GM21367 (cell line): ENCODE results near the gene WDPCP.
"Not testable (repeated sequence)": the region's sequence is repeated elsewhere in the genome, so short reads cannot be mapped to it uniquely, and the experiment has no call there.

Source experiments
- ATAC-seq: cut with Tn5 transposase; IDR thresholded peaks from one replicate; pipeline ENCODE4 v1.9.1; 2021; ENCODE audit not compliant: unreplicated experiment

Gene WDPCP

GRCh38 chr2:63124850-63125249, 463.4 kb downstream of the WDPCP start:
- peak; percentile 71 for ATAC-seq

- peak; percentile 64 for ATAC-seq
Measured at GRCh38 chr2:63124218-63124617, 464.1 kb downstream of the WDPCP start.

GRCh38 chr2:63122921-63123320, 465.4 kb downstream of the WDPCP start:
- ATAC-seq: no peak

- ATAC-seq: no peak
Measured at GRCh38 chr2:63121055-63121834, 467.0 kb downstream of the WDPCP start.

GRCh38 chr2:63118821-63119220, 469.5 kb downstream of the WDPCP start:
- ATAC-seq: no peak

- ATAC-seq: no peak
Measured at GRCh38 chr2:63104482-63104881, 483.8 kb downstream of the WDPCP start.

GRCh38 chr2:63101954-63102353, 486.3 kb downstream of the WDPCP start:
- no peak for ATAC-seq

GRCh38 chr2:63099032-63099431, 489.2 kb downstream of the WDPCP start:
- no peak for ATAC-seq

- no peak for ATAC-seq
Measured at GRCh38 chr2:63096491-63096890, 491.8 kb downstream of the WDPCP start.

GRCh38 chr2:63093502-63093901, 494.8 kb downstream of the WDPCP start:
- ATAC-seq: no peak

GRCh38 chr2:63092857-63093256, 495.4 kb downstream of the WDPCP start:
- ATAC-seq: no peak

GRCh38 chr2:63092401-63092800, 495.9 kb downstream of the WDPCP start:
- no peak for ATAC-seq

GRCh38 chr2:63086687-63087086, 501.6 kb downstream of the WDPCP start:
- no peak for ATAC-seq

GRCh38 chr2:63081404-63081803, 506.9 kb downstream of the WDPCP start:
- no peak for ATAC-seq

- ATAC-seq: no peak
Measured at GRCh38 chr2:63078852-63079606, 509.2 kb downstream of the WDPCP start.

GRCh38 chr2:63074399-63074798, 513.9 kb downstream of the WDPCP start:
- not testable (repeated sequence) for ATAC-seq

- ATAC-seq: no peak
Measured at GRCh38 chr2:63073994-63074393, 514.3 kb downstream of the WDPCP start.

- no peak for ATAC-seq
Measured at GRCh38 chr2:63071664-63072063, 516.6 kb downstream of the WDPCP start.
